Hepatocyte (in vitro differentiated cells): Measurements from ENCODE around the gene ZIC1. TPM values are rescaled to one million over a fixed set of nuclear protein-coding genes. Genes with fewer than 3 reads are reported as not detected.

ENCODE experiments used
- DNase-seq: peaks from one replicate; pipeline ENCODE4 v3.0.0-alpha.2; 2016; ENCODE audit warnings: low spot score
- H2AFZ ChIP-seq: fragments of 200-600 bp; sonication (generic); 2 replicates; pipeline ENCODE4 v1.6.0; 2016; ENCODE audit warnings: antibody characterized with exemption, mild to moderate bottlenecking
- H3K27ac ChIP-seq: fragments of 200-600 bp; sonication (generic); 2 replicates; pipeline ENCODE4 v1.5.1; 2016; ENCODE audit warnings: mild to moderate bottlenecking
- H3K27me3 ChIP-seq: fragments of 200-600 bp; sonication (generic); 2 replicates; pipeline ENCODE4 v1.6.1; 2016
- H3K36me3 ChIP-seq: fragments of 200-600 bp; sonication (generic); replicated peaks from 2 replicates; pipeline ENCODE4 v1.5.1; 2016; ENCODE audit warnings: low read depth; ENCODE audit not compliant: insufficient read depth
- H3K4me1 ChIP-seq: fragments of 200-600 bp; sonication (generic); 2 replicates; pipeline ENCODE4 v1.5.1; 2016; ENCODE audit warnings: mild to moderate bottlenecking, moderate library complexity; ENCODE audit not compliant: insufficient read depth
- H3K4me2 ChIP-seq: fragments of 200-600 bp; sonication (generic); 2 replicates; pipeline ENCODE4 v1.6.0; 2016
- H3K4me3 ChIP-seq: fragments of 200-600 bp; sonication (generic); 2 replicates; pipeline ENCODE4 v1.5.1; 2016; ENCODE audit warnings: mild to moderate bottlenecking
- H3K79me2 ChIP-seq: fragments of 200-600 bp; sonication (generic); 2 replicates; pipeline ENCODE4 v1.6.0; 2017; ENCODE audit warnings: mild to moderate bottlenecking
- H3K9me2 ChIP-seq: fragments of 200-600 bp; sonication (generic); replicated peaks from 2 replicates; pipeline ENCODE4 v1.6.0; 2017; ENCODE audit warnings: mild to moderate bottlenecking; ENCODE audit not compliant: insufficient read depth
- H3K9me3 ChIP-seq: fragments of 200-600 bp; sonication (generic); 2 replicates; pipeline ENCODE4 v1.5.1; 2016; ENCODE audit warnings: low read depth, mild to moderate bottlenecking
- H4K20me1 ChIP-seq: fragments of 200-600 bp; sonication (generic); 2 replicates; pipeline ENCODE4 v1.6.0; 2016; ENCODE audit warnings: mild to moderate bottlenecking; ENCODE audit not compliant: insufficient read depth, poor library complexity, severe bottlenecking
- CTCF ChIP-seq: fragments of 200-600 bp; sonication (generic); IDR thresholded peaks from 2 replicates; pipeline ENCODE4 v1.5.1; 2016; ENCODE audit warnings: antibody characterized with exemption, mild to moderate bottlenecking; ENCODE audit not compliant: poor library complexity
- EZH2 ChIP-seq: fragments of 200-600 bp; sonication (generic); IDR thresholded peaks from 2 replicates; pipeline ENCODE4 v1.6.1; 2016; ENCODE audit warnings: antibody characterized with exemption, mild to moderate bottlenecking, borderline replicate concordance
- EZH2phosphoT487 ChIP-seq: fragments of 200-600 bp; sonication (generic); IDR thresholded peaks from one replicate; pipeline ENCODE4 v1.6.1; 2018; ENCODE audit warnings: antibody characterized with exemption, mild to moderate bottlenecking, low read depth, moderate library complexity; ENCODE audit not compliant: unreplicated experiment, severe bottlenecking
- WGBS: methylation state at CpG from one replicate; pipeline ENCODE4 v1.1.6; 2016; ENCODE audit warnings: low lambda C conversion rate; ENCODE audit errors: missing lambda C conversion rate; 5-methylcytosine and 5-hydroxymethylcytosine counted together
- polyA plus RNA-seq: library from polyadenylated mRNA; unstranded; fragments of >200 nt; fragmentation: Nextera tagmentation; extraction: Ambion mirVana; gene quantifications from 2 replicates; pipeline ENCODE4 v1.2.1, GENCODE V29; 2016
- total RNA-seq: library from RNA; depleted of rRNA; stranded (reverse); fragments of >200 nt; gene quantifications from 2 replicates; pipeline ENCODE4 v1.2.3, GENCODE V29; 2014

Gene ZIC1
- total and polyA plus RNA-seq, 2 experiments from 2014 or later: 0.10 TPM; not detected in 1

DNA sequence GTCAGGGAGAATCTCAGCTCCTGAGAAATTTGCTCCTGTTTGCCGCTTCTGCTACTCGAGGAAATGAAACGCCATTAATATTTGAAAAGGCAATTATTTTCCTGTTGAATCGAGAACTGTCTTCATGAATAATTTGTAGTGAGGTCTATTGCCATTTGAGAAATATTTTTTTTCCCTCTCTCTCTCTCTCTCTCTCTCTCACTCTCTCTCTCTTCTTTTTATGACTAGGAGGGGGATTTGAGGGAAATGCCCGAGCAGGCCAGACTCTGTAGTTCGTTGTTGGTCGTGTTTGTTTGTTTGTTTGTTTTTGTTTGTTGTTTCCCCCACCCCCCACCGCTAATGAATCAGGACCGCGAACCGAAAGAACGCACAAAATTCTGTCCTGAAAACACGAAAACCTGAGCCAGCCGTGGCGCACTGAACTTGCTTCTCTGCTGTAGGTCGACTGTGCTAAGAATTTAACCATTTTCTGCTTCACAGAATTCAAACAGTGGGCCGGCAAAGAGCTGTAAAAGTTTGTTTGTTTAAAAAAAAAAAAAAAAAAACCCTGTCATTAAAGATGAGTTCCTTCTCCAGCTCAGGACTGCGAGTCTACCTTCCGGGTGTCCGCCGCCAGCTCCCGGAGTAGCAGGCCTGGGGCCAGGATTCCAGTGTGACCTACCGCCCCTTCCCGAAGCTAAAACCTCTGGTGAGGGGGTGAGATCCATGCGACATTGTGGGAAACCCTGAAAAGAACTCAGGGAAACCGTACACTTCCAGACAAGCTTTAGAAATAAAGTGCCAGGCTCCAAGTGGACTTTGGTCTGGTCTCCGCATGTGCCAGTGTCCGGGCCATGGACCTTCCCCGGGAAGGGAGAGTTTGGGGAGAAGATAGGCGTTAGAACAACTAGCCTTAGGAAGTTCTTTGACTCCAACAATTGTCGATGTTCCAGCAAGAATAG lies 15.0 kb upstream of the ZIC1 start:
- Histone ChIP-seq H3K27ac (no peak overlapping the region), H3K4me3 (no peak overlapping the region), H2AFZ (peak overlapping the region; percentile 35), H3K4me1 (peaks cover 16% of the 10 kb centered on the region), H3K36me3 (no peaks in the 10 kb centered on the region), H3K4me2 (peak overlapping the region; percentile 73), H3K9me3 (no peaks in the 10 kb centered on the region), H4K20me1 (no peaks in the 10 kb centered on the region), H3K9me2 (no peaks in the 10 kb centered on the region), H3K79me2 (no peaks in the 10 kb centered on the region), H3K27me3 (peaks cover 100% of the 10 kb centered on the region)
- TF ChIP-seq CTCF (no peak), EZH2phosphoT487 (peak; percentile 84)
- WGBS: 3% methylated on average over 31 of the region's 31 CpGs
- DNase-seq: no peak

DNA sequence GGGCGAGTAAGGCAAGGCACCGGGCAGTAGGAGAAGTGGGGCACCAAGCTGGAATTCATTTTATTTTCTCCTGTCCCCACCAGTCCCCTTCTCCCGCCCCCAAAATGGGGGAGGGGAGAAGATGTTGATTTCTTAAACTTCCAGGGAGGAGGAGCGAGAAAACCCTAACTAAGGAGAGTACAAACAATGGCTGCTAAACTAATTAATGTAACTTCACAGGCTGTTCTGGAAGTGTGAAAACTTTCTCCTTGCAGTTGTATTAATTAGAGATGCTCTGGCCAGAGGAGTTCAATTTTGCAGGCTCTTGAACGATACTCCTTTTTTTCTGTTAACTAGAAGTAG lies 14.3 kb upstream of the ZIC1 start:
- Histone ChIP-seq H3K4me1 (peaks cover 16% of the 10 kb centered on the region), H3K9me3 (no peaks in the 10 kb centered on the region), H3K36me3 (no peaks in the 10 kb centered on the region), H3K4me2 (no peak overlapping the region), H3K79me2 (no peaks in the 10 kb centered on the region), H3K27ac (no peak overlapping the region), H3K27me3 (peaks cover 100% of the 10 kb centered on the region), H3K4me3 (no peak overlapping the region), H3K9me2 (no peaks in the 10 kb centered on the region), H4K20me1 (no peaks in the 10 kb centered on the region), H2AFZ (no peak overlapping the region)
- TF ChIP-seq EZH2phosphoT487 (no peak), EZH2 (no peak), CTCF (no peak)
- no peak for DNase-seq
- 21% methylated on average over 5 of the region's 5 CpGs for WGBS

DNA sequence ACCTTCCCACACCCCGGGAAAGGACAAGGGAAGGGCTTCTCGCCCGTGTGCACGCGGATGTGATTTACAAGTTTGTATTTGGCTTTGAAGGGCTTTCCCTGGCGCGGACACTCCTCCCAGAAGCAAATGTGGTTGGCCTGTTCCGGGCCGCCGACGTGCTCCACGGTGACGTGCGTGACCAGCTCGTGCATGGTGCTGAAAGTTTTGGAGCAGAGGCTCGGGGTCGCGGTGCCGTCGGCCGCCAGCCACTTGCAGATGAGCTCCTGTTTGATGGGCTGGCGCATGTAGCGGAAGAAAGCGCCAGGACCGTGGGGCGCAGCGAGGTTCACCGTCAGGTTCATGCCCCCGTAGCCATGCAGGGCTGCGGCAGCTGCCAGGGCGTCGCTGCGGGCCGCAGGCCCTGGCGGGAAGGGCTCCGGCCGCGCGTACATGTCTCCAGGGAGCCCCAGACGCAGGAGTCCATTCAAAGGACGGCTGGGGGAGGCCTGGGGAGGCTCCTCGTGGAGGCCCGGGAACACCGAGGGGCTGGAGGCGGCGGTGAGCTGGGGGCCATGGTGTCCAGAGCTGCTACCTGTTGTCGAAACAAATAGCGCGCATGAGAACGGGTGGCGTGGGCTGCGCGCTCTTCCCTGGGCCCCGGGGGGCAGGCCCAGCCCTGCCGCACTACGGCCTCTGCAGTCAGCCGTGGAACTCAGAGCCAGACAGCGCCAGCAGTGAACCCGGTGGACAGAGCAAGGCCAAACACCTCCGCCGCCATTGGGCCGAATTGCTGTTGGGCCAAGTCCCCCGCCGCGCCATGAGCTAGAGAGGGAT lies 13.1 kb upstream of the ZIC1 start:
- peaks cover 100% of the 10 kb centered on the region for H3K27me3 ChIP-seq
- no peak overlapping the region for H3K4me2 ChIP-seq
- 2% methylated on average over 65 of the region's 65 CpGs for WGBS

More for the DNA sequence above, 13.1 kb upstream of the ZIC1 start:
- H3K36me3 ChIP-seq: no peaks in the 10 kb centered on the region
- TF ChIP-seq EZH2phosphoT487 (peak; percentile 75), CTCF (no peak), EZH2 (peak; percentile 89)
- H3K79me2 ChIP-seq: no peaks in the 10 kb centered on the region
- no peak overlapping the region for H3K4me3 ChIP-seq
- H3K9me3 ChIP-seq: no peaks in the 10 kb centered on the region
- H3K27ac ChIP-seq: no peak overlapping the region
- no peaks in the 10 kb centered on the region for H3K9me2 ChIP-seq
- H2AFZ ChIP-seq: no peak overlapping the region
- no peaks in the 10 kb centered on the region for H4K20me1 ChIP-seq
- DNase-seq: no peak
- peaks cover 16% of the 10 kb centered on the region for H3K4me1 ChIP-seq
